HEK293 (cell line): Measurements from ENCODE around the gene ATAD1.

Source experiments
- CTCF ChIP-seq: fragments of 450-650 bp; formaldehyde crosslinking; IDR thresholded peaks from 2 replicates; pipeline ENCODE4 v1.5.1; 2016; ENCODE audit warnings: missing biosample characterization, missing genetic modification characterization
- HOXD13 ChIP-seq: sonication (generic); formaldehyde crosslinking; IDR thresholded peaks from 2 replicates; pipeline ENCODE4 v1.8.0; 2022; ENCODE audit warnings: missing genetic modification reagents, borderline replicate concordance
- TCF7L2 ChIP-seq: IDR thresholded peaks from 2 replicates; pipeline ENCODE4 v1.6.1; 2011; ENCODE audit warnings: low read depth, mild to moderate bottlenecking, inconsistent platforms, low read length, moderate library complexity, borderline replicate concordance
- ZNF174 ChIP-seq: fragments of 450-650 bp; formaldehyde crosslinking; IDR thresholded peaks from 2 replicates; pipeline ENCODE4 v1.5.0; 2017; ENCODE audit warnings: missing biosample characterization, mild to moderate bottlenecking, missing genetic modification characterization
- ZNF274 ChIP-seq, 2 experiments: fragments of 200-500 bp in 1 of 2; fragments of 450-650 bp in 1 of 2; sonication (Bioruptor generic) in 1 of 2; formaldehyde crosslinking in 1 of 2; IDR thresholded peaks; 2 replicates each; pipeline versions ENCODE4 v1.5.1 to v1.6.1; 2014 to 2016; ENCODE audit warnings: borderline replicate concordance in 1 of 2, inconsistent platforms in 1 of 2, low read length in 1 of 2, missing biosample characterization in 1 of 2, missing genetic modification characterization in 1 of 2
- ZNF391 ChIP-seq: fragments of 450-650 bp; formaldehyde crosslinking; IDR thresholded peaks from 2 replicates; pipeline ENCODE4 v1.5.1; 2016; ENCODE audit warnings: low read depth, missing biosample characterization, missing genetic modification characterization, borderline replicate concordance
- ZNF530 ChIP-seq: fragments of 450-650 bp; formaldehyde crosslinking; IDR thresholded peaks from 2 replicates; pipeline ENCODE4 v1.5.1; 2016; ENCODE audit warnings: low read depth, missing biosample characterization, missing genetic modification characterization
- ZNF707 ChIP-seq: fragments of 450-650 bp; formaldehyde crosslinking; IDR thresholded peaks from 2 replicates; pipeline ENCODE4 v1.5.1; 2016; ENCODE audit warnings: missing biosample characterization, missing genetic modification characterization
- ZNF792 ChIP-seq: fragments of 450-650 bp; formaldehyde crosslinking; IDR thresholded peaks from 2 replicates; pipeline ENCODE4 v1.5.1; 2016; ENCODE audit warnings: missing biosample characterization, missing genetic modification characterization
- TF ChIP-seq, protein P1 (sequence below): fragments of 450-650 bp; formaldehyde crosslinking; IDR thresholded peaks from 2 replicates; pipeline ENCODE4 v1.5.1; 2016; ENCODE audit warnings: missing biosample characterization, missing genetic modification characterization

DNA sequence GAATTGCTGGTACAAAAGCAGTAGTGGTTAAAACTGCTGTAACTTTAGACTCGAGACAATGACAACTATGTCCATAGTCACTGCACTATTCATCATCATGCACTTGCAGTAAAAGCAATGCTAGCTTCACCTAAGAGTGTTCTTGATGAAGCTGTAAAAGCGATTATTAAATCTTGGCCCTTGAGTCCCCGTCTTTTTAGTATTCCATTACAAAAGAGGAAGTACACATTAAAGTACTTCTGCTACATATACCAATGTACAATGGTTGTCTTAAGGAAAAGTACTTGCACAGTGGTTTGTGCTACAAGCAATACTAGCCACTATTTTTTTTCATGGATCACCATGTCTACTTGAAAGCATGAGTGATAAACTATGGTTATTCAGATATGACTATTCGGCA is 78.3 kb downstream of the ATAD1 start:
- TF ChIP-seq ZNF530 (tag by site-specific recombination): no peak
- no peak for TF ChIP-seq CTCF (tag by site-specific recombination)
- TF ChIP-seq ZNF707 (tag by site-specific recombination): no peak
- no peak for TF ChIP-seq ZNF174 (tag by site-specific recombination)
- TF ChIP-seq ZNF274 (IDR thresholded peaks at IDR 0.05; ENCODE audit: low read length): no peak
- no peak for TF ChIP-seq ZNF274 (tag by site-specific recombination; IDR thresholded peaks at IDR 0.05; ENCODE audit: borderline replicate concordance)
- TF ChIP-seq ZNF391: no peak
- TF ChIP-seq TCF7L2: no peak
- no peak for TF ChIP-seq HOXD13 (CRISPR knock-in tag)
- TF ChIP-seq, protein P1, sequence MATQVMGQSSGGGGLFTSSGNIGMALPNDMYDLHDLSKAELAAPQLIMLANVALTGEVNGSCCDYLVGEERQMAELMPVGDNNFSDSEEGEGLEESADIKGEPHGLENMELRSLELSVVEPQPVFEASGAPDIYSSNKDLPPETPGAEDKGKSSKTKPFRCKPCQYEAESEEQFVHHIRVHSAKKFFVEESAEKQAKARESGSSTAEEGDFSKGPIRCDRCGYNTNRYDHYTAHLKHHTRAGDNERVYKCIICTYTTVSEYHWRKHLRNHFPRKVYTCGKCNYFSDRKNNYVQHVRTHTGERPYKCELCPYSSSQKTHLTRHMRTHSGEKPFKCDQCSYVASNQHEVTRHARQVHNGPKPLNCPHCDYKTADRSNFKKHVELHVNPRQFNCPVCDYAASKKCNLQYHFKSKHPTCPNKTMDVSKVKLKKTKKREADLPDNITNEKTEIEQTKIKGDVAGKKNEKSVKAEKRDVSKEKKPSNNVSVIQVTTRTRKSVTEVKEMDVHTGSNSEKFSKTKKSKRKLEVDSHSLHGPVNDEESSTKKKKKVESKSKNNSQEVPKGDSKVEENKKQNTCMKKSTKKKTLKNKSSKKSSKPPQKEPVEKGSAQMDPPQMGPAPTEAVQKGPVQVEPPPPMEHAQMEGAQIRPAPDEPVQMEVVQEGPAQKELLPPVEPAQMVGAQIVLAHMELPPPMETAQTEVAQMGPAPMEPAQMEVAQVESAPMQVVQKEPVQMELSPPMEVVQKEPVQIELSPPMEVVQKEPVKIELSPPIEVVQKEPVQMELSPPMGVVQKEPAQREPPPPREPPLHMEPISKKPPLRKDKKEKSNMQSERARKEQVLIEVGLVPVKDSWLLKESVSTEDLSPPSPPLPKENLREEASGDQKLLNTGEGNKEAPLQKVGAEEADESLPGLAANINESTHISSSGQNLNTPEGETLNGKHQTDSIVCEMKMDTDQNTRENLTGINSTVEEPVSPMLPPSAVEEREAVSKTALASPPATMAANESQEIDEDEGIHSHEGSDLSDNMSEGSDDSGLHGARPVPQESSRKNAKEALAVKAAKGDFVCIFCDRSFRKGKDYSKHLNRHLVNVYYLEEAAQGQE: no peak
- TF ChIP-seq ZNF792 (tag by site-specific recombination): no peak
